CD4-positive, alpha-beta memory T cell (primary cell): ENCODE measurements around the gene TFAP2C. TPM values are rescaled to one million over a fixed set of nuclear protein-coding genes. Genes with fewer than 3 reads are reported as not detected.

ENCODE experiments used
- CTCF ChIA-PET: fragments of 350-600 bp; sonication (Branson Sonifier 250); formaldehyde crosslinking; loops from one replicate; lab custom pipeline; 2021; ENCODE audit warnings: inconsistent platforms; ENCODE audit not compliant: partially characterized antibody; lab: Charles Lee
- POLR2A ChIA-PET: fragments of 350-600 bp; sonication (Branson Sonifier 250); formaldehyde crosslinking; loops from one replicate; lab custom pipeline; 2021; ENCODE audit not compliant: partially characterized antibody; lab: Charles Lee
- DNase-seq, 5 donors: peaks; one replicate each; pipeline versions ENCODE4 v3.0.0 to v3.0.0-alpha.2; 2020 to 2022; ENCODE audit warnings: mixed read lengths in 1 of 5
- H3K27ac ChIP-seq: one replicate; pipeline ENCODE4 v1.7.0; 2013; ENCODE audit warnings: low read depth, low read length
- H3K27me3 ChIP-seq: 2 replicates; pipeline ENCODE4 v1.7.0; 2013; ENCODE audit warnings: mild to moderate bottlenecking, low read length, moderate library complexity; ENCODE audit not compliant: insufficient read depth
- H3K36me3 ChIP-seq: 2 replicates; pipeline ENCODE4 v1.7.0; 2013; ENCODE audit warnings: mild to moderate bottlenecking, low read length, moderate library complexity; ENCODE audit not compliant: insufficient read depth
- H3K4me1 ChIP-seq: 2 replicates; pipeline ENCODE4 v1.7.0; 2013; ENCODE audit warnings: mild to moderate bottlenecking, low read length, moderate library complexity; ENCODE audit not compliant: insufficient read depth
- H3K4me3 ChIP-seq, 2 donors: one replicate each; pipeline ENCODE4 v1.7.0; 2013; ENCODE audit warnings: low read length in 2 of 2, mild to moderate bottlenecking in 1 of 2
- H3K9me3 ChIP-seq, 2 donors: one replicate each; pipeline ENCODE4 v1.7.0; 2013; ENCODE audit warnings: low read length in 2 of 2, control low read depth in 1 of 2; ENCODE audit not compliant: control insufficient read depth in 1 of 2
- H3K27ac Mint-ChIP-seq, 7 donors: one replicate each; pipeline ENCODE4 v1.8.0; 2020 to 2021; ENCODE audit warnings: mixed read lengths in 7 of 7, mild to moderate bottlenecking in 6 of 7, inconsistent platforms in 3 of 7, moderate library complexity in 3 of 7
- H3K27me3 Mint-ChIP-seq, 2 donors: one replicate each; pipeline ENCODE4 v1.8.0; 2020 to 2021; ENCODE audit warnings: mixed read lengths in 2 of 2
- H3K36me3 Mint-ChIP-seq, 2 donors: one replicate each; pipeline ENCODE4 v1.8.0; 2020 to 2021; ENCODE audit warnings: mixed read lengths in 2 of 2, inconsistent platforms in 1 of 2, mild to moderate bottlenecking in 1 of 2
- H3K4me1 Mint-ChIP-seq, 4 donors: one replicate each; pipeline ENCODE4 v1.8.0; 2020 to 2021; ENCODE audit warnings: mixed read lengths in 4 of 4, mild to moderate bottlenecking in 1 of 4
- H3K4me3 Mint-ChIP-seq, 8 donors: one replicate each; pipeline ENCODE4 v1.8.0; 2020 to 2021; ENCODE audit warnings: mixed read lengths in 8 of 8, mild to moderate bottlenecking in 7 of 8, moderate library complexity in 6 of 8, inconsistent platforms in 3 of 8
- H3K9me3 Mint-ChIP-seq, 8 donors: one replicate each; pipeline ENCODE4 v1.8.0; 2020 to 2021; ENCODE audit warnings: mixed read lengths in 8 of 8, mild to moderate bottlenecking in 5 of 8, inconsistent platforms in 3 of 8, moderate library complexity in 1 of 8
- intact Hi-C: fragments of 100-400 bp; cut with micrococcal nuclease; formaldehyde crosslinking; loops from one replicate; pipeline ENCODE4 v1.15.1; 2023
- polyA plus RNA-seq, 2 donors: library from polyadenylated mRNA; unstranded; fragments of 300-500 nt; fragmentation: Illumina TruSeq; gene quantifications; one replicate each; pipeline ENCODE4 v1.2.3, GENCODE V29; 2021
- total RNA-seq, 2 experiments: library from RNA; stranded (reverse); gene quantifications; one replicate each; pipeline ENCODE4 v1.2.3, GENCODE V29; 2021

TFAP2C gene
- total and polyA plus RNA-seq, 4 experiments from 2014 or later = not detected

GRCh38 chr20:56631990-56632327, 2.9 kb downstream of the TFAP2C start:
- peaks cover 33 to 40% of the 10 kb centered on the region in 2 donors for H3K27me3 Mint-ChIP-seq
- intact Hi-C loops = no loop called here

GRCh38 chr20:56634307-56634706, 5.2 kb downstream of the TFAP2C start:
- Mint-ChIP-seq H3K27me3 (peaks cover 29 to 34% of the 10 kb centered on the region in 2 donors), H3K27ac (no peak overlapping the region), H3K4me1 (peaks cover 2 to 11% (median 6%) of the 10 kb centered on the region in 4 donors), H3K4me3 (no peak overlapping the region), H3K36me3 (no peaks in the 10 kb centered on the region), H3K9me3 (no peaks in the 10 kb centered on the region)
- Histone ChIP-seq H3K36me3 (no peaks in the 10 kb centered on the region), H3K4me1 (peaks cover 7% of the 10 kb centered on the region), H3K4me3 (no peak overlapping the region), H3K9me3 (no peaks in the 10 kb centered on the region), H3K27ac (no peak overlapping the region), H3K27me3 (peaks cover 21% of the 10 kb centered on the region)
- POLR2A ChIA-PET = no interaction called here
- CTCF ChIA-PET = no interaction called here
- intact Hi-C loops = no loop called here
- no peak for DNase-seq

More at GRCh38 chr20:56631990-56632327, 2.9 kb downstream of the TFAP2C start:
- Mint-ChIP-seq H3K27ac (peak overlapping the region in 1 of 7 donors; percentile 75), H3K36me3 (no peaks in the 10 kb centered on the region), H3K4me3 (peak overlapping the region in 1 of 8 donors; percentile 64), H3K9me3 (no peaks in the 10 kb centered on the region), H3K4me1 (peaks cover 6 to 21% (median 16%) of the 10 kb centered on the region in 4 donors)
- CTCF ChIA-PET = no interaction called here
- POLR2A ChIA-PET = no interaction called here
- Histone ChIP-seq H3K9me3 (no peaks in the 10 kb centered on the region), H3K4me3 (no peak overlapping the region), H3K4me1 (peaks cover 18% of the 10 kb centered on the region), H3K27ac (no peak overlapping the region), H3K27me3 (peaks cover 28% of the 10 kb centered on the region), H3K36me3 (no peaks in the 10 kb centered on the region)
- no peak for DNase-seq

- H3K36me3 Mint-ChIP-seq = no peaks in the 10 kb centered on the region
- H3K4me1 Mint-ChIP-seq = peaks cover 1 to 11% (median 3%) of the 10 kb centered on the region in 4 donors
- H3K4me3 ChIP-seq = no peak overlapping the region
- no peaks in the 10 kb centered on the region for H3K36me3 ChIP-seq
- H3K9me3 ChIP-seq = no peaks in the 10 kb centered on the region
- POLR2A ChIA-PET = no interaction called here
- no peaks in the 10 kb centered on the region for H3K9me3 Mint-ChIP-seq
- CTCF ChIA-PET = no interaction called here
- no peak for DNase-seq
- no peak overlapping the region for H3K4me3 Mint-ChIP-seq
- peaks cover 28 to 34% of the 10 kb centered on the region in 2 donors for H3K27me3 Mint-ChIP-seq
- H3K27me3 ChIP-seq = peaks cover 16% of the 10 kb centered on the region
- H3K4me1 ChIP-seq = peaks cover 1% of the 10 kb centered on the region
- H3K27ac Mint-ChIP-seq = no peak overlapping the region
- intact Hi-C loops = no loop called here
- no peak overlapping the region for H3K27ac ChIP-seq
These were observed 5.8 kb downstream of the TFAP2C start for GRCh38 chr20:56634735-56635385.

- ChIA-PET CTCF (no interaction called here), POLR2A (no interaction called here)
- Histone ChIP-seq H3K27me3 (peaks cover 10% of the 10 kb centered on the region), H3K9me3 (no peaks in the 10 kb centered on the region), H3K4me1 (no peaks in the 10 kb centered on the region), H3K36me3 (no peaks in the 10 kb centered on the region), H3K4me3 (no peak overlapping the region), H3K27ac (no peak overlapping the region)
- Mint-ChIP-seq H3K27ac (no peak overlapping the region), H3K4me3 (no peak overlapping the region), H3K27me3 (peaks cover 26 to 32% of the 10 kb centered on the region in 2 donors), H3K4me1 (peaks cover 0 to 9% (median 1%) of the 10 kb centered on the region in 4 donors), H3K9me3 (no peaks in the 10 kb centered on the region), H3K36me3 (no peaks in the 10 kb centered on the region)
- intact Hi-C loops = no loop called here
- no peak for DNase-seq
These were observed 7.6 kb downstream of the TFAP2C start for GRCh38 chr20:56636716-56637115.

- H3K9me3 Mint-ChIP-seq = no peaks in the 10 kb centered on the region
- H3K36me3 Mint-ChIP-seq = no peaks in the 10 kb centered on the region
- DNase-seq = no peak
- peaks cover 7% of the 10 kb centered on the region for H3K27me3 ChIP-seq
- POLR2A ChIA-PET = no interaction called here
- no peak overlapping the region for H3K27ac Mint-ChIP-seq
- H3K4me1 ChIP-seq = no peaks in the 10 kb centered on the region
- CTCF ChIA-PET = no interaction called here
- peaks cover 21 to 32% of the 10 kb centered on the region in 2 donors for H3K27me3 Mint-ChIP-seq
- H3K4me3 ChIP-seq = no peak overlapping the region
- H3K4me1 Mint-ChIP-seq = peaks cover 0 to under 1% (median 0%) of the 10 kb centered on the region in 4 donors
- intact Hi-C loops = no loop called here
- H3K36me3 ChIP-seq = no peaks in the 10 kb centered on the region
- no peak overlapping the region for H3K27ac ChIP-seq
- no peak overlapping the region for H3K4me3 Mint-ChIP-seq
- no peaks in the 10 kb centered on the region for H3K9me3 ChIP-seq
These were observed 8.5 kb downstream of the TFAP2C start for GRCh38 chr20:56637576-56637975.

GRCh38 chr20:56646599-56646998, 17.5 kb downstream of the TFAP2C start:
- POLR2A ChIA-PET = no interaction called here
- Histone ChIP-seq H3K27me3 (no peaks in the 10 kb centered on the region), H3K27ac (no peak overlapping the region), H3K36me3 (no peaks in the 10 kb centered on the region), H3K9me3 (no peaks in the 10 kb centered on the region), H3K4me1 (no peaks in the 10 kb centered on the region), H3K4me3 (no peak overlapping the region)
- CTCF ChIA-PET = no interaction called here
- Mint-ChIP-seq H3K9me3 (peaks cover 0 to 2% (median 0%) of the 10 kb centered on the region in 8 donors), H3K4me3 (no peak overlapping the region), H3K27me3 (peaks cover 10 to 11% of the 10 kb centered on the region in 2 donors), H3K36me3 (no peaks in the 10 kb centered on the region), H3K4me1 (no peaks in the 10 kb centered on the region), H3K27ac (no peak overlapping the region)
- intact Hi-C loops = no loop called here
- no peak for DNase-seq

- no peaks in the 10 kb centered on the region for H3K9me3 ChIP-seq
- peaks cover 2 to 3% of the 10 kb centered on the region in 2 donors for H3K27me3 Mint-ChIP-seq
- no peak overlapping the region for H3K27ac Mint-ChIP-seq
- no peaks in the 10 kb centered on the region for H3K36me3 ChIP-seq
- H3K4me3 ChIP-seq = no peak overlapping the region
- H3K27ac ChIP-seq = no peak overlapping the region
- ChIA-PET CTCF (no interaction called here), POLR2A (interaction anchor here (0.6 kb wide), 1 partner anchor 562 kb away, joined by 3 read pairs; no protein-coding TSS in a partner anchor)
- no peak for DNase-seq
- no peak overlapping the region for H3K4me3 Mint-ChIP-seq
- no peaks in the 10 kb centered on the region for H3K4me1 Mint-ChIP-seq
- intact Hi-C loops = no loop called here
- no peaks in the 10 kb centered on the region for H3K27me3 ChIP-seq
- no peaks in the 10 kb centered on the region for H3K36me3 Mint-ChIP-seq
- no peaks in the 10 kb centered on the region for H3K9me3 Mint-ChIP-seq
- no peaks in the 10 kb centered on the region for H3K4me1 ChIP-seq
These were observed 24.1 kb downstream of the TFAP2C start for GRCh38 chr20:56653211-56653610.
